HG02798 (cell line): ENCODE measurements around the gene TTPAL.

Experiments used
- ATAC-seq: cut with Tn5 transposase; IDR thresholded peaks from one replicate; pipeline ENCODE4 v1.9.1; 2021; ENCODE audit warnings: mild to moderate bottlenecking; ENCODE audit not compliant: unreplicated experiment, poor library complexity

TTPAL gene, protein sequence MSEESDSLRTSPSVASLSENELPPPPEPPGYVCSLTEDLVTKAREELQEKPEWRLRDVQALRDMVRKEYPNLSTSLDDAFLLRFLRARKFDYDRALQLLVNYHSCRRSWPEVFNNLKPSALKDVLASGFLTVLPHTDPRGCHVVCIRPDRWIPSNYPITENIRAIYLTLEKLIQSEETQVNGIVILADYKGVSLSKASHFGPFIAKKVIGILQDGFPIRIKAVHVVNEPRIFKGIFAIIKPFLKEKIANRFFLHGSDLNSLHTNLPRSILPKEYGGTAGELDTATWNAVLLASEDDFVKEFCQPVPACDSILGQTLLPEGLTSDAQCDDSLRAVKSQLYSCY

DNA sequence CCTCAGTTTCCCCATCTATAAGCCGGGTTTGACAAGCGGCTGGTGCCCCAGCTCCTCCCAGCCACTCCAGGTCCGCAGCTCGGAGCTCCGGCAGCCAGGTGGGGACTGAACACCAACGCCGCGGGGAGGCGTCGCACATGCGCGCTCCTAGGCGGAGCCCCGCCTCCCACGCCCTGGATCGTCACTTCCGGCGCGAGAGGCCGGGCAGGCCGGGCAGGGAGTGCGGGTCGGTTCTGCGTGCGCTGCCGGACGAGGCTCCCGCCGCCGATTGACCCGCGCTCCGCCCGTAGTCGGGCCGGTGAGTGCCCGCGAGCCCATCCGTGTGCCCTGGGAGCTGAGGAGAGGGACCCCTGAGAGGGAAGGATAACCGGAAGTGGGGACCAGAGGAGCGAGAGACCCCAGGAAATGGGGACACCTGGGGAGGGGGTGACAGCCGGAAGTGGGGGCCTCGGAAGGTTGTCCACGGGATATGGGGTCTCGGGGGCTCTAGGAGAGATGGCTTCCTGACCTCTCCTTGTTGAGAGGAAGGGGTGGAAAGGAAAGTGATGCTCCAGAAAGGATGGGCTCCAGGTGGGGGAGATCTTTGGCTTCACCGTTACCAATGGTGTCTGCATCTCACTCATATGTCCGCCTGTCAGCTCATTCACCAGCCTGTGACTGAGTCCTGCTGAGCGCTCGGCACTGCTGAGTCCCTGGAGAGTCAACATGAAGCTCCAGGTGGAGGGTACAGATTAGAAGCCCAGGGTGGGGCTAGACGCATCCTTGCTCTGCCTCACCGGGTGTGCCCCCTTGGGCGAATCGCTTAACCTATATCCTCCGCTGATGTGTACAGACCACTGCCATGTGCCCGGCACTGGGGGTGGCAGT is at the start of gene TTPAL:
Gene TTPAL (plus strand): TSS at position 181 of the 867 bp plus-strand sequence. CDS start 4,126 bp downstream, outside the sequence.
- peak; percentile 97 for ATAC-seq

DNA sequence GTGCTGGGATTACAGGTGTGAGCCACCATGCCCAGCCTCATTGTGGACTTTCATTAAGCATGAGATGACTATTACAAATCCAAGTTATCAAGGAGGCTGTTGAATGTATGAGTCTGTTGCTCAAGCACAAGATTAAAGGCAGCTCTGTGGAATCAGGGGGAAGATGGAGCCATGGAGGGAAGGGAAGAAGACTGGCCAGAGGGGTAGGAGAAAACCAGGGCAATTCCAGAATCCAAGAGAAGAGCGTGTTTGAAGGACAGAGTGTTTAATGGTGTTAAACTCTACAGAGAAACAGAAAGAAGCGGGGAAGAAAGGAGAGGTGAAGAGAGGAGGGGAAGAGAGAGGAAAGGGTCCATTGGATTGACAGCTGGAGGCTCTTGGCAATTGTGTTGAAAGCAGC is 49.8 kb upstream of the TTPAL start:
- no peak for ATAC-seq

DNA sequence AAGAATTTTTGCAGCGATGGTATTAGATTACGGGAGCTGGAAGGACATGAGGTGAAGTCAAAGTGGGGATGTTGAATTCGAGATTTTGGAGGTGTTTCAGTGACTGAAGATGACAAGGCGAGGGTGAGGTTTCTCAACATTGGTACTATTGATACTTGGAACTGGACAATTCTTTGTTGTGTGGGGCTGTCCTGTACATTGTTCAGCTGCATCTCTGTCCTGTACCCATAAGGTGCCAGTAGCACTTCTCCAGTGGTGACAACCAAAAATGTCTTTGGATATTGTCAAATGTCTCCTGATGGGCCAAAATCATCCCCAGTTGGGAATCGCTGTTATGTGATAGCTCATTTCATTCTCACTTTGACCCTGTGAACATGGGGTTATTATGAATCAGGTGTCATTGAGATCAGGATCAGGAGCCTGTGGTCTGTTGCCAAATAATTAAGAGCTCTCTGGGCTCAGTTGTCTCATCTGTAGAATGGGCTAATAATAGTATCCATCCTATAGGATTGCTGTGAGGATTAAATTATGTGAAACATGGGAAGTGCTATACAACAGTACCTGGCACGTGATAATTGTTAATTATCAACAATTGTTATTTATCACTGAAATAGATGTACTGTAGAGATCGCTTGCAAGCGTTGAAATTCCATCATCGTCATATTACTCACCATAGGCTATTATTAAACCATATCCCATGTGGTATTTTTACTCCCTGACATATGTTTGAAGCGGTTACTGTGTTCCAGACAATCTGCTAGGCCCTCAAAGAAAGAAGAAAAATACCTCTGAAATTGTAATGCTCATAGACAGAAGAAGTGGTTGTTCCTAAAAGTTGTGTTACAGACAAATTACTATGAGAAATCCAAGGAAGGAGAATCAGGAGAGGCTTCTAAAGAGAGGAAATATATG is 48.5 kb upstream of the TTPAL start:
- no peak for ATAC-seq

DNA sequence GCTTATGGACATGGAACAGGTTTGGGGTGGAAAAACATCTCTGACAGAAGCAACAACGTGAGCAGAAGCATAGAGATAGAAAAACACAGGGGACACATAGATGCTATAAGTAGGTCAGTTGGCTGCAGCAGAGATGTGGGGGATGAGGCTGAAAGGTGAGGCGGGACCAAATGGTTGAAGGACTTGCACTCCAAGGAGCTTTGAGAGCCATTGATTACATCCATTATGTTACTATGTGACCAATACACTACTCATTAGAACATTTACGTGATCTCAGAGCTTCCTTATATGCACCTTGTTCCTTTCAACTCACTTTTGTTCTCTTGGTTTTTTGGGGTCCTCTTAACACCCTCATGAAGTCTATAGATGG is 47.9 kb upstream of the TTPAL start:
- ATAC-seq, result no peak

DNA sequence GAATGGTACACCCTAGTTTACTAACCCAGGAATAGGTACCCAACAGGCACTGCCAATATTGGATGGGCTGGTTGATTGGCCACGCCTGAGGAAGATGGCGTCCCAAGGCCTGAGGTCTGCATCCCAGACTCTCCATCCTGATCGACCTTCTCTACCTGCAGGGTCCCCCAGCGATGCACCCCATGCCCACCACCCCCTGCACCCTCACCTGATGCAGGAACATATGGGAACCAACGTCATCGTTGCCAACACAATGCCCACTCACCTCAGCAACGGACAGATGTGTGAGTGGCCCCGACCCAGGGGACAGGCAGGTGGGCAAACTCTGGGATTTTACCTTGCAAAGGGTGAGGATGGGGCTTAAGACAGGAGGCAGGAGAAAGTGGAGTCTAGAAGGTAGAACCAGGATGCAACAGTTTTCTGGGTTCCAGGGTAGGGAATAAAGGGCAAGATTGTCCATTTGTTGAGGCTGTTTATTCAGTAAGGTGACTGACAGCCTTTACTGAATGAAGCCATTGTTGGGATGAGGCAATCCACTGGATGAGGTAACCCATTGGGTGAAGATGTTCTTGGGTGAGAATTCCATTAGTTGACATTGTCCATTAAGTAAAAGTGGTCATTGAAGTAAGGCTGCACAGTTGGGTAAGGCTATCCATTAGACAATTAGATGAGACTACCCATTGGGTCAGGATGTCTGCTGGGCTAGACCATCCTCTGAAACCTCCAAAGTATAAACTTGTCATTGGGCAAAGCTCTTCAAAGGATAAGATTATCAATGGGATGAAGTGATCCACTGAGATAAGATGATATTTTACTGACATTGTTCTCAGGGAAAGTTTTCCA is 47.3 kb upstream of the TTPAL start:
- no peak for ATAC-seq

DNA sequence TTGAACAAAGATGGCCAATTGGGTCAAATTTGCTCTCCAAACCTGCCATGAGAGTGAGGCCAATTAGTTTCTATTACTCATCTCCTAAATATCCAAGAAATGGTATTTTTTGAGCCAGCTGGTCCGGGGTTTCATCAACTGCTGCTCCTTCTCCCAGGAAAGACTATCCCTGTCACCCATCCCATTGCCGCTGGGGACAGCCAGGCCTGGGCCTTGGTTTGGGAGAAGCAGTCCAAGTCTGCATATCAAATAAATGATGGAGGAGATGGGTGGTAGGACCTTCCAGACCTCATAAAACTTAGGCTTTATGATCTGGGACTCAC is 46.7 kb upstream of the TTPAL start:
- ATAC-seq, result no peak

DNA sequence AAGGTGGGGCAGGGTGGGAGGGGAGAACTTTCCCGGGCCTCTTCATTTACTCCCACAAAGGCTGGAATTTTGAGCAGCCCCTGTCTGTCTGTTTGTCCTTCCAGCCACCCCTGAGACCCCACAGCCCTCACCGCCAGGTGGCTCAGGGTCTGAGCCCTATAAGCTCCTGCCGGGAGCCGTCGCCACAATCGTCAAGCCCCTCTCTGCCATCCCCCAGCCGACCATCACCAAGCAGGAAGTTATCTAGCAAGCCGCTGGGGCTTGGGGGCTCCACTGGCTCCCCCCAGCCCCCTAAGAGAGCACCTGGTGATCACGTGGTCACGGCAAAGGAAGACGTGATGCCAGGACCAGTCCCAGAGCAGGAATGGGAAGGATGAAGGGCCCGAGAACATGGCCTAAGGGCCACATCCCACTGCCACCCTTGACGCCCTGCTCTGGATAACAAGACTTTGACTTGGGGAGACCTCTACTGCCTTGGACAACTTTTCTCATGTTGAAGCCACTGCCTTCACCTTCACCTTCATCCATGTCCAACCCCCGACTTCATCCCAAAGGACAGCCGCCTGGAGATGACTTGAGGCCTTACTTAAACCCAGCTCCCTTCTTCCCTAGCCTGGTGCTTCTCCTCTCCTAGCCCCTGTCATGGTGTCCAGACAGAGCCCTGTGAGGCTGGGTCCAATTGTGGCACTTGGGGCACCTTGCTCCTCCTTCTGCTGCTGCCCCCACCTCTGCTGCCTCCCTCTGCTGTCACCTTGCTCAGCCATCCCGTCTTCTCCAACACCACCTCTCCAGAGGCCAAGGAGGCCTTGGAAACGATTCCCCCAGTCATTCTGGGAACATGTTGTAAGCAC is 46.0 kb upstream of the TTPAL start:
- no peak for ATAC-seq

DNA sequence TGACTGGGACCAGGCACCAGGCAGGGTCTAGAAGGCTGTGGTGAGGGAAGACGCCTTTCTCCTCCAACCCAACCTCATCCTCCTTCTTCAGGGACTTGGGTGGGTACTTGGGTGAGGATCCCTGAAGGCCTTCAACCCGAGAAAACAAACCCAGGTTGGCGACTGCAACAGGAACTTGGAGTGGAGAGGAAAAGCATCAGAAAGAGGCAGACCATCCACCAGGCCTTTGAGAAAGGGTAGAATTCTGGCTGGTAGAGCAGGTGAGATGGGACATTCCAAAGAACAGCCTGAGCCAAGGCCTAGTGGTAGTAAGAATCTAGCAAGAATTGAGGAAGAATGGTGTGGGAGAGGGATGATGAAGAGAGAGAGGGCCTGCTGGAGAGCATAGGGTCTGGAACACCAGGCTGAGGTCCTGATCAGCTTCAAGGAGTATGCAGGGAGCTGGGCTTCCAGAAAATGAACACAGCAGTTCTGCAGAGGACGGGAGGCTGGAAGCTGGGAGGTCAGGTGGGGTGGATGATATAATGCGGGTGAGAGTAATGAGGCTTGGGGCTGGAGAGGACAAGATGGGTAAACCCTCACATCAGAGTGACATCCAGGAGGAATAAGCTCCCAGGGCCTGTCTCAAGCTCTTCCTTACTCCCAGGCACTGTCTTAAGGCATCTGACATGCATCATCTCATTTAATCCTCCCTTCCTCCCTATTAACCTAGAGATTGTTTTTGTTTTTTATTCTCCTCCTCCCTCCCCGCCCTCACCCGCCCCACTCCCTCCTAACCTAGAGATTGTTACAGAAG is 45.2 kb upstream of the TTPAL start:
- no peak for ATAC-seq

DNA sequence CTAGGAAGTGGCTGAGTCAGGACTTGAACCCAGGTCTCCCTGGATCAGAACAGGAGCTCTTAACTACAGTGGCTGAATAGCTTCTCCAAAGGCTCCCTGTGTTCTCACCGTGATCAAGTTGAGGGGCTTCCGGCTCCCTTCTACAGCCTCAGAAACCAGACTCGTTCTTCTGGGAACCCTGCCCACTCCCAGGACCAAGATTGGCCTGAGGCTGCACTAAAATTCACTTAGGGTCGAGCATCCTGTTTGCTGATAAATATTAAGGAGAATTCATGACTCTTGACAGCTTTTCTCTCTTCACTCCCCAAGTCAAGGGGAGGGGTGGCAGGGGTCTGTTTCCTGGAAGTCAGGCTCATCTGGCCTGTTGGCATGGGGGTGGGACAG is 44.6 kb upstream of the TTPAL start:
- no peak for ATAC-seq

DNA sequence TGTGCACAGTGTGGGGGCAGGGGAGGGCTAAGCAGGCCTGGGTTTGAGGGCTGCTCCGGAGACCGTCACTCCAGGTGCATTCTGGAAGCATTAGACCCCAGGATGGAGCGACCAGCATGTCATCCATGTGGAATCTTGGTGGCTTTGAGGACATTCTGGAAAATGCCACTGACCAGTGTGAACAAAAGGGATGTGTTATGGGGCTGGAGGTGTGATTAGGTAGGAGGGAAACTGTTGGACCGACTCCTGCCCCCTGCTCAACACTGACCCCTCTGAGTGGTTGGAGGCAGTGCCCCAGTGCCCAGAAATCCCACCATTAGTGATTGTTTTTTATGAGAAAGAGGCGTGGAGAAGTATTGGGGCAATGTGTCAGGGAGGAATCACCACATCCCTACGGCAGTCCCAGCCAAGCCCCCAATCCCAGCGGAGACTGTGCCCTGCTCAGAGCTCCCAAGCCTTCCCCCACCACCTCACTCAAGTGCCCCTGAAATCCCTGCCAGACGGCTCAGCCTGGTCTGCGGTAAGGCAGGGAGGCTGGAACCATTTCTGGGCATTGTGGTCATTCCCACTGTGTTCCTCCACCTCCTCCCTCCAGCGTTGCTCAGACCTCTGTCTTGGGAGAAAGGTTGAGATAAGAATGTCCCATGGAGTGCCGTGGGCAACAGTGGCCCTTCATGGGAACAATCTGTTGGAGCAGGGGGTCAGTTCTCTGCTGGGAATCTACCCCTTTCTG is 44.0 kb upstream of the TTPAL start:
- ATAC-seq, result no peak

DNA sequence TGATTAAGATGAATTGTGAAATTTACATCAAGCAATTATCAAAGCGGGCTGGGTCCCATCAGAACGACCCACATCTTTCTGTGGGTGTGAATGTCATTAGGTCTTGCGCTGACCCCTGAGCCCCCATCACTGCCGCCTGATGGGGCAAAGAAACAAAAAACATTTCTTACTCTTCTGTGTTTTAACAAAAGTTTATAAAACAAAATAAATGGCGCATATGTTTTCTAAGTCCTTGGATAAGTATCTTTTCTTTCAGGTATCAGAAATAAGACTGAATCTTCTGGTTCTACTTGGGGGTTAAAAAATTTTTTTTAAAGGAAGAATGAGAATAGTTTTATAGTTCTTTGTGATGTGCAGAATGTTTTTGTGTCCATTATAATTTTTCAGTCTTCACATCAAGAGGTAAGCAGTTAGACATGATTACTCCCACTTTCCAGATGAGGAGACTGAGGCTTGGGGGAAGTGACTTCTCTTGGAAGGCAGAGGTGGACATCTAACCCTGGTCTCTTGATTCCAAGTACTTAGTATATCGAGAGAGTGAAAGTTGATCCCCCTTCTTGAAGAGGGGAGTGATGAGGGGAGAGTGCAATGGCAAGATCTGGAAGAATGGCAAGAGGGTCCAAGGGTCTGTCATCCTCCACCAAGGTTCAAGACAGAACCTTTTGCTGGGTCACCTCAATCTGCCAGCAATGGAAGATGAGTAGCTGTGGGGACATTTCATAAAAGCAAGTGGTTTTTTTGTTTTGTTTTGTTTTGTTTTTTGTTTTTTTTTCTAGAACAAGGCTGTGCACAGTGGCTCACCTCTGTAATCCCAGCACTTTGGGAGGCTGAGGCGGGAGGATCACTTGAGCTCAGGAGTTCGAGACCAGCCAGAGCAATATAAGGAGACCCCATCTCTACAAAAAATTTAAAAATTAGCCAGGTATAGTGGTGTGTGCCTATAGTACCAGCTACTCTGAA is 42.8 kb upstream of the TTPAL start:
- ATAC-seq, result no peak

DNA sequence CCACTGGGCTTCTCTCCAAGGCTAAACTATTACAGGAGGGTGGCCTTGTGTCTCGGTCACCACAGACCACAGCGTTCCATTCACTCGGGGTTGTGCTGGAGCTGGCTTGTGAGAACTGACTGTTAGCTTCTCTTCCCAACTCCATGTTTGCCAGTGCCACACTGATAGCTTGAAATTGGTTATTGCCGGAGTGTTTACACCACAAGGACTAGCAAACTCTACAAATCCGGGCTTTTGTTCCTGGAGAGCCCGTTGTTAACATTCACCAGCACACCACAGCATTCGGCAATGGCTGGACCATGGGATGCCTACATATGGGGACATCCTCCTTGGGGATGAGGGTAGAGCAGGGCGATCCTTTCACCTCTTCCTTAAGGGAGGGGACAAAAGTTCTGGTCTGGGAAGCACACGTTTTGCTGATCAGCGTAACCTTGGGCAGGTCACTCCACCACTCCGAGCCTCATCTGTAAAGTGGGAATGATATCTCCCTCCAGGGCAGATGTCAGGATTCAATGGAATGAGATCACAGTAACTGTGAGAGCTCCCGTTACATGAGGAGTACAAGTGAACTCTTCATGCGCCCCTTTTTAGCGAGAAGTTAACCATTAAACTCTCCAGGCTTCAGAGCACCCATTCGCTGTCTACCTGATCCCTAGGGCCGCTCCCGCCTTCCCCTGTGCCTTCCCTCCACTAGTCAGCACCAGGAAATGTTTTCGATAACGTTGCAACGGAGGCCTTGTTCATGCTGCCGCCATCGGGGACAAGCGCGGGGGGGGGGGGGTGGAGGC is 41.7 kb upstream of the TTPAL start:
- ATAC-seq, result no peak

DNA sequence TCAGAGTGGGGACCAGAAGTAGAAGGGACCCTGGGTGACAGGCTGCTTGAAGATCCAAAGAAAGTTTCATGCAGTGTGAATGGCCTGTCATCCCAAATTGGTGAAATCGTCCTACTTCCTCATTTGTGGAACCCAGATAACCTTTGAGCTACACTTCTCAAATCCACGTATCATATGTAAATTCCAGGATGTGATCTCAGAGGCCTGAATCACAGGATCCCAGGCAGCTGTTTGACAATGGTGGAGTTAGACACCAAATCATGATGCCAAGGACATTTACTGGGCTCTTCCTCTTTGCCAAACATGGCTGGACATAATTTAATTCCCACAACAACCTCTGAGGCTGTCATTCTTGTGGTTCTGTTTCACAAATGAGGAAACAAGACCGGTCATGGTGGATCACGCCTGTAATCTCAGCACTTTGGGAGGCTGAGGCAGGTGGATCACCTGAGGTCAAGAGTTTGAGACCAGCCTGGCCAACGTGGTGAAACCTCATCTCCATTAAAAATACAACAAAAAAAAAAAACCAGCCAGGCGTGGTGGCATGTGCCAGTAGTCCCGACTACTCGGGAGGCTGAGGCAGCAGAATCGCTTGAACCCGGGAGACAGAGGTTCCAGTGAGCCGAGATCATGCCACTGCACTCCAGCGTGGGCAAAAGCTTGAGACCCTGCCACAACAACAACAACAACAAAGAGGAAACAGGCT is 39.9 kb upstream of the TTPAL start:
- ATAC-seq, result no peak

DNA sequence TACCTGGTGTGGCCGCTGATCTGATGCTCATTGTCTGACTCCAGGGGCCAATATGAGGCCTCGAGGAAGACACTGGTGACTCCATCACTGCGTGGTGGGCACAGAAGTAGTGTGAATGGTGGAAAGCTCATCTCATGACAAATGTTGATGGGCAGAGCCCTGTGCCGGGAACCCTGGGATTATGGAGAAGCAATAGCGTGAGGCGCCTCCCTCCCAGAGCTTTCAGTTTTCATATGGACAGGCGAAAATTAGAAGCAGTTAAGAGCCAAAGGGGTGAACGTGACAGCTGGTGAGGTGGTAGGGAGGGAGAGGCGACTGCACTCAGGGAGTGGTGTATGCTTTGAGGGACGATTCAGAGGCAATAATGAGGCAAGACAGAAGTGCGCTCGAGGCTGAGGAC is 39.3 kb upstream of the TTPAL start:
- ATAC-seq, result no peak

DNA sequence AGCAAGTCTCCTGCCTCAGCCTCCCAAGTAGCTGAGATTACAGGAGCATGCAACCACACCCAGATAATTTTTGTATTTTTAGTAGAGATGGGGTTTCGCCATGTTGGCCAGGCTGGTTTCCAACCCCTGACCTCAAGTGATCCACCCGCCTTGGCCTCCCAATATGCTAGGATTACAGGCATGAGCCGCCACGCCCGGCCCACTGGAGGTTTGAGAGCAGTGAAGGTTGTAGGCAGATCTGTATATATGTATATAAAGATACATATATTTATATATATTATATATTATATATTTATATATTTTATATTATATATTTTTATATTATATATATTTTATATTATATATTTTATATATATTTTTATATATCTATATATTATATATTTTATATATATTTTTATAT is 38.2 kb upstream of the TTPAL start:
- ATAC-seq, result no peak
